HL-60 (cell line): ENCODE results near the gene PRR11.

Source experiments
- DNase-seq, 2 experiments: peaks; one replicate each; pipeline ENCODE4 v3.0.0-alpha.2; 2010 to 2020; ENCODE audit warnings: low read depth in 1 of 2, low spot score in 1 of 2
- H3K27ac ChIP-seq: fragments of 250-450 bp; sonication (Bioruptor Pico); replicated peaks from 2 replicates; pipeline ENCODE4 v1.5.1; 2020; ENCODE audit warnings: mild to moderate bottlenecking, moderate library complexity
- H3K27me3 ChIP-seq: fragments of 250-450 bp; sonication (Bioruptor Pico); 2 replicates; pipeline ENCODE4 v1.5.1; 2021; ENCODE audit warnings: mild to moderate bottlenecking, moderate library complexity; ENCODE audit not compliant: insufficient read depth, poor library complexity, severe bottlenecking
- H3K4me3 ChIP-seq: replicated peaks from 2 replicates; pipeline ENCODE4 v1.5.1; 2011; ENCODE audit warnings: mild to moderate bottlenecking, control low read depth, low read length; ENCODE audit not compliant: insufficient read depth
- GABPA ChIP-seq: IDR thresholded peaks from 2 replicates; pipeline ENCODE4 v1.6.1; 2012; ENCODE audit warnings: low read depth
- POLR2AphosphoS5 ChIP-seq: IDR thresholded peaks from 2 replicates; pipeline ENCODE4 v1.6.1; 2012; ENCODE audit warnings: low read depth
- REST ChIP-seq: IDR thresholded peaks from 2 replicates; pipeline ENCODE4 v1.6.1; 2012; ENCODE audit warnings: low read depth; ENCODE audit not compliant: insufficient replicate concordance
- SPI1 ChIP-seq: IDR thresholded peaks from 2 replicates; pipeline ENCODE4 v1.6.1; 2012; ENCODE audit warnings: low read depth, mild to moderate bottlenecking, borderline replicate concordance
- TF ChIP-seq, protein P1 (sequence below): IDR thresholded peaks from one replicate; pipeline ENCODE4 v1.5.1; 2011; ENCODE audit warnings: low read length, control low read depth, inconsistent platforms; ENCODE audit not compliant: insufficient read depth

PRR11 gene

DNA sequence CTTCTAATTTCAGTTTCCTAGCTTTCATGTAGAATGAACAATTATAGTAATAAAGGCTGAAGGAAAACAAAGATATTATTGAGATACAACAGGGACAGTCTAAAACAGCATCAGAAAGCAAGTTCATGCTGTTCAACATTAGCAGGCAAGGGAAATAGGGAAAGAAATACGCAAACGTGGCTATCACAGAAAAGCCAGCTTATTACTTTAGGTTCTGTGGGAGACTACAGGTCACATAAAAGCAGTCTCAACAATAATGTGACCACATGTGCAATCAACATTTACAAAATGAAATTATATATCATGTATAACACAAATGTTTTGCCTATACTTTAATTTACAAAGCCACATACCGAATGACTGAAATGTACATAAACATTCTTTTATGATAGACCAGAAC, 44.0 kb upstream of the PRR11 start:
- H3K27me3 ChIP-seq: no peaks in the 10 kb centered on the region
- no peak for TF ChIP-seq SPI1
- no peak for TF ChIP-seq POLR2AphosphoS5
- no peak for TF ChIP-seq REST
- TF ChIP-seq, protein P1, sequence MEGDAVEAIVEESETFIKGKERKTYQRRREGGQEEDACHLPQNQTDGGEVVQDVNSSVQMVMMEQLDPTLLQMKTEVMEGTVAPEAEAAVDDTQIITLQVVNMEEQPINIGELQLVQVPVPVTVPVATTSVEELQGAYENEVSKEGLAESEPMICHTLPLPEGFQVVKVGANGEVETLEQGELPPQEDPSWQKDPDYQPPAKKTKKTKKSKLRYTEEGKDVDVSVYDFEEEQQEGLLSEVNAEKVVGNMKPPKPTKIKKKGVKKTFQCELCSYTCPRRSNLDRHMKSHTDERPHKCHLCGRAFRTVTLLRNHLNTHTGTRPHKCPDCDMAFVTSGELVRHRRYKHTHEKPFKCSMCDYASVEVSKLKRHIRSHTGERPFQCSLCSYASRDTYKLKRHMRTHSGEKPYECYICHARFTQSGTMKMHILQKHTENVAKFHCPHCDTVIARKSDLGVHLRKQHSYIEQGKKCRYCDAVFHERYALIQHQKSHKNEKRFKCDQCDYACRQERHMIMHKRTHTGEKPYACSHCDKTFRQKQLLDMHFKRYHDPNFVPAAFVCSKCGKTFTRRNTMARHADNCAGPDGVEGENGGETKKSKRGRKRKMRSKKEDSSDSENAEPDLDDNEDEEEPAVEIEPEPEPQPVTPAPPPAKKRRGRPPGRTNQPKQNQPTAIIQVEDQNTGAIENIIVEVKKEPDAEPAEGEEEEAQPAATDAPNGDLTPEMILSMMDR: no peak
- TF ChIP-seq GABPA: no peak
- no peak for DNase-seq
- H3K4me3 ChIP-seq: no peak overlapping the region
- H3K27ac ChIP-seq: no peak overlapping the region

DNA sequence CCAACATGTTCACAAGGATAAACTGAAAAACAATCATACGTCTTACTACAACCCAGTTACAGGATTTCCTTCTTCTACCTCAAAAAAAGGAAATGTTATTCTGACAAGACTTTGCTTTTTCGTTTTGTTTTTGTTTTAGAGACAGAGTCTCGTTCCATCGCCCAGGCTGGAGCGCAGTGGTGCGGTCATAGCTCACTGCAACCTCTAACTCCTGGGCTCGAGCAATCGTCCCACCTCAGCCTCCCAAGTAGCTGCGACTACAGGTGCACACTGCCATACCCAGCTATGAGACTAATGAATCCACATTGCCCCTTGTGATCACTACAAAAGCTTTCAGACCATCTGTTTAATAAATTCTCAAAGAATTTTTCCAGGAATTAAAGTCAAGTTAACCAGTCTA, 40.1 kb upstream of the PRR11 start:
- H3K27me3 ChIP-seq: no peaks in the 10 kb centered on the region
- TF ChIP-seq REST: no peak
- TF ChIP-seq, protein P1: no peak
- TF ChIP-seq SPI1: no peak
- no peak for TF ChIP-seq POLR2AphosphoS5
- TF ChIP-seq GABPA: no peak
- no peak overlapping the region for H3K27ac ChIP-seq
- no peak for DNase-seq
- no peak overlapping the region for H3K4me3 ChIP-seq

- no peak overlapping the region for H3K27ac ChIP-seq
- TF ChIP-seq GABPA: no peak
- TF ChIP-seq, protein P1: no peak
- TF ChIP-seq REST: no peak
- no peak for TF ChIP-seq POLR2AphosphoS5
- TF ChIP-seq SPI1: no peak
- no peaks in the 10 kb centered on the region for H3K27me3 ChIP-seq
- DNase-seq: no peak
- H3K4me3 ChIP-seq: no peak overlapping the region
These were observed 33.6 kb upstream of the PRR11 start for GRCh38 chr17:59121901-59122480.
